K562 (cell line): ENCODE measurements around the gene NPAS1. TPM values are rescaled to one million over a fixed set of nuclear protein-coding genes. Genes with fewer than 3 reads are reported as not detected.

Experiments
- ARNT ChIP-seq, 2 experiments: fragments of 450-650 bp; IDR thresholded peaks; 2 replicates each; pipeline ENCODE4 v1.6.1; 2016; ENCODE audit warnings: mild to moderate bottlenecking in 1 of 2
- ASH1L ChIP-seq: fragments of 450-650 bp; IDR thresholded peaks from 2 replicates; pipeline ENCODE4 v1.6.1; 2018; ENCODE audit warnings: borderline replicate concordance, mild to moderate bottlenecking, low read depth; ENCODE audit not compliant: partially characterized antibody
- CREM ChIP-seq: IDR thresholded peaks from 2 replicates; pipeline ENCODE4 v1.6.1; 2014; ENCODE audit warnings: antibody characterized with exemption, low read depth
- E2F5 ChIP-seq: sonication (generic); formaldehyde crosslinking; IDR thresholded peaks from 2 replicates; pipeline ENCODE4 v1.8.0; 2022; ENCODE audit warnings: mild to moderate bottlenecking, missing genetic modification reagents
- MAFK ChIP-seq: IDR thresholded peaks from 2 replicates; pipeline ENCODE4 v1.6.1; 2011; ENCODE audit warnings: low read length, improper control_type of control experiment
- NFIC ChIP-seq: fragments of 450-650 bp; IDR thresholded peaks from 2 replicates; pipeline ENCODE4 v1.6.1; 2017; ENCODE audit warnings: mild to moderate bottlenecking, inconsistent platforms
- NFXL1 ChIP-seq: fragments of 450-650 bp; formaldehyde crosslinking; IDR thresholded peaks from 2 replicates; pipeline ENCODE4 v1.4.0; 2021; ENCODE audit warnings: mild to moderate bottlenecking
- RAD21 ChIP-seq, 2 experiments: fragments of 250-450 bp in 1 of 2; fragments of 450-650 bp in 1 of 2; sonication (Bioruptor Pico) in 1 of 2; formaldehyde crosslinking in 1 of 2; IDR thresholded peaks in 1 of 2; conservative IDR thresholded peaks in 1 of 2; 2 replicates each; pipeline versions ENCODE4 v1.4.0 to v1.8.0; 2020 to 2022; ENCODE audit warnings: mild to moderate bottlenecking in 2 of 2, moderate library complexity in 1 of 2
- RB1 ChIP-seq: fragments of 450-650 bp; IDR thresholded peaks from 2 replicates; pipeline ENCODE4 v1.6.1; 2017; ENCODE audit warnings: low read depth, mild to moderate bottlenecking
- RCOR1 ChIP-seq, 2 experiments: IDR thresholded peaks; 2 replicates each; pipeline ENCODE4 v1.6.1; 2012; ENCODE audit warnings: low read depth in 2 of 2, low read length in 2 of 2, borderline replicate concordance in 1 of 2, improper control_type of control experiment in 1 of 2
- SIN3B ChIP-seq: fragments of 450-650 bp; IDR thresholded peaks from 2 replicates; pipeline ENCODE4 v1.6.1; 2017; ENCODE audit warnings: low read depth, mild to moderate bottlenecking, moderate library complexity
- SMAD4 ChIP-seq: fragments of 250-450 bp; sonication (Bioruptor Pico); conservative IDR thresholded peaks from 2 replicates; pipeline ENCODE4 v1.8.0; 2021; ENCODE audit warnings: inconsistent platforms, mild to moderate bottlenecking, moderate library complexity
- SMARCA4 ChIP-seq: fragments of 450-650 bp; IDR thresholded peaks from 2 replicates; pipeline ENCODE4 v1.6.1; 2016
- SOX6 ChIP-seq: fragments of 450-650 bp; IDR thresholded peaks from 2 replicates; pipeline ENCODE4 v1.6.1; 2014; ENCODE audit warnings: mild to moderate bottlenecking
- SP1 ChIP-seq: sonication (generic); formaldehyde crosslinking; IDR thresholded peaks from 2 replicates; pipeline ENCODE4 v1.8.1; 2022; ENCODE audit warnings: mild to moderate bottlenecking, missing genetic modification reagents
- TARDBP ChIP-seq: fragments of 450-650 bp; IDR thresholded peaks from 2 replicates; pipeline ENCODE4 v1.6.1; 2016
- TEAD1 ChIP-seq, 2 experiments: fragments of 450-650 bp in 1 of 2; sonication (generic) in 1 of 2; formaldehyde crosslinking; IDR thresholded peaks; 2 replicates each; pipeline versions ENCODE4 v1.4.0 to v1.8.0; 2020 to 2022; ENCODE audit warnings: mild to moderate bottlenecking in 2 of 2, missing genetic modification reagents in 1 of 2
- TEAD4 ChIP-seq, 2 experiments: sonication (generic) in 1 of 2; formaldehyde crosslinking in 1 of 2; IDR thresholded peaks; 2 replicates each; pipeline versions ENCODE4 v1.6.1 to v1.8.0; 2012 to 2022; ENCODE audit warnings: borderline replicate concordance in 1 of 2, inconsistent platforms in 1 of 2, low read length in 1 of 2, mild to moderate bottlenecking in 1 of 2, missing genetic modification reagents in 1 of 2
- YY1 ChIP-seq, 3 experiments: IDR thresholded peaks; 2 replicates each; pipeline ENCODE4 v1.6.1; 2011; ENCODE audit warnings: low read length in 2 of 3, mild to moderate bottlenecking in 2 of 3, moderate library complexity in 2 of 3, borderline replicate concordance in 1 of 3, control low read depth in 1 of 3, low read depth in 1 of 3; ENCODE audit not compliant: insufficient read depth in 3 of 3, insufficient replicate concordance in 2 of 3, control insufficient read depth in 1 of 3, insufficient read length in 1 of 3; ENCODE audit errors: extremely low read depth in 1 of 3
- ZHX1 ChIP-seq: fragments of 150-350 bp; conservative IDR thresholded peaks from 2 replicates; pipeline ENCODE4 v1.6.1; 2014; ENCODE audit warnings: low read length
- ZNF699 ChIP-seq: fragments of 250-450 bp; sonication (Bioruptor Pico); IDR thresholded peaks from 2 replicates; pipeline ENCODE4 v1.8.0; 2021; ENCODE audit warnings: mild to moderate bottlenecking, moderate library complexity; ENCODE audit not compliant: insufficient replicate concordance
- polyA plus RNA-seq, 8 experiments: library from polyadenylated mRNA; depleted of rRNA in 4 of 8; stranded (reverse) in 5 of 8; unstranded in 3 of 8; fragments of >200 nt; fragmentation: Nextera tagmentation in 2 of 8; fragmentation: Illumina TruSeq in 1 of 8; extraction: Ambion mirVana in 2 of 8; extraction: Trizol in 1 of 8; gene quantifications; 2 replicates each; pipeline versions ENCODE4 v1.2.1 to v1.2.3, GENCODE V29; 2011 to 2014; ENCODE audit warnings: inconsistent platforms in 1 of 8, missing spikeins in 1 of 8
- total RNA-seq, 7 experiments: library from RNA; depleted of rRNA in 6 of 7; stranded (reverse); fragments of >200 nt in 6 of 7; fragmentation: Illumina TruSeq in 2 of 7; extraction: Trizol in 2 of 7; gene quantifications; 2 replicates each; pipeline versions ENCODE4 v1.2.1 to v1.2.3, GENCODE V29; 2011 to 2021; ENCODE audit warnings: low replicate concordance in 1 of 7
- TF ChIP-seq, protein P1 (sequence below): fragments of 250-450 bp; sonication (Bioruptor Pico); IDR thresholded peaks from 2 replicates; pipeline ENCODE4 v1.5.0; 2020; ENCODE audit warnings: mild to moderate bottlenecking

Gene NPAS1
- total and polyA plus RNA-seq, 9 of the 15 experiments (the other 6 are each of a cell fraction or from before 2014, with no cell fraction given), result 0.58 to 5.3 (median 2.0) TPM; not detected in 2

DNA sequence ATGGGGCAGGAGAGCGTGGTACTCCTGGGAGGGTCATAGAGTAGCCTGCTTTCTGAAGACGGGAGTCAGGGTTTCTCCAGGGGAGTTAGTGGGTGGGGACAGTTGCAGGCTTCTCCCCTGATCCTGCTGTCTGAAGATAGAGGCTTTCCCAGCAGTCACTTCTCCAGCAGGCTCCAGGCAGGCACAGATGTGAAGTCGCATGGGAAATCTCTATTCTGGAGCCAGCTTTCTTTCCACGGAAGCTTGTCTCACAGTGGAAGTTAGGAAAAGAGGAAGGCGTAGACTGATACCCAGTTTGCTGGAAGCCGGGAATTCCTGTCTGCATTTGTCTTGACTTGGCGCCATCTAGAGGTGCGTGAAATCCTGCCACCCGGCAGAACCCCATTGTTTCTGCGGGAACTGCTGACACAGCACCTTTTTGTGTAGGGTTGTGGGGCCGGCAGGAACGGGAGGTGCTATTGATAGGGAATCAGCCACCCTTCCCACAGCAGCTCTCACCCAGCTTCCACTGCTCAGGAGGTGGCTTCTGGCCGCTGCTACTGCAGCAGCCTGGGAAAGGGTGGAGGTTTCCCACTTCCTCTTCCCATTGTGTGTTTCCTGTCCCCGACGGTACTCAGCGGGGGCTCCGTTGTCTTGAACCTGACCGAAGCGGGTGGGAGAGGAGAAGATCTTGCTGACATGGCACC is 28.5 kb upstream of the NPAS1 start (continued):
- TF ChIP-seq E2F5 (CRISPR knock-in tag) (no peak), SMARCA4 (no peak), ZHX1 (0 out of 2 replicates have a peak, but pooled peaks have one; percentile 25), NFXL1 (CRISPR knock-in tag) (0 out of 2 replicates have a peak, but pooled peaks have one; percentile 5), ARNT (IDR thresholded peaks at IDR 0.05) (0 out of 4 replicates have a peak, but pooled peaks of 1 of the 2 experiments have one; percentile 47), RB1 (peak; percentile 55; the same call in 1 of the 2 replicates), SOX6 (peak; percentile 83), TEAD1 (CRISPR knock-in tag; IDR thresholded peaks at IDR 0.05) (0 out of 4 replicates have a peak, but pooled peaks of 1 of the 2 experiments have one; percentile 34), RAD21 (CRISPR knock-in tag; conservative IDR thresholded peaks at IDR 0.05 in 1 of 2, IDR thresholded peaks at IDR 0.05 in 1 of 2) (peak; percentile 86 to 95), SIN3B (peak; percentile 23; the same call in 1 of the 2 replicates), NFIC (0 out of 2 replicates have a peak, but pooled peaks have one; percentile 15), YY1 (IDR thresholded peaks at IDR 0.05; ENCODE audit: borderline replicate concordance in 1 of 3, control insufficient read depth in 1 of 3, extremely low read depth in 1 of 3, insufficient read depth in 3 of 3, insufficient read length in 1 of 3, insufficient replicate concordance in 2 of 3, low read depth in 1 of 3, low read length in 2 of 3) (peak in 1 of 3 experiments; percentile 33), SMAD4 (peak; percentile 69; the same call in 1 of the 2 replicates), SP1 (CRISPR knock-in tag) (peak; percentile 48; the same call in 1 of the 2 replicates), ZNF699 (CRISPR knock-in tag) (no peak), MAFK (peak; percentile 100), CREM (0 out of 2 replicates have a peak, but pooled peaks have one; percentile 23), RCOR1 (IDR thresholded peaks at IDR 0.05; ENCODE audit: borderline replicate concordance in 1 of 2, low read depth in 2 of 2, low read length in 2 of 2) (peak in 1 of 2 experiments; percentile 44; a peak in 1 of 4 replicates), ASH1L (no peak), TARDBP (0 out of 2 replicates have a peak, but pooled peaks have one; percentile 34), TEAD4 (IDR thresholded peaks at IDR 0.05; ENCODE audit: low read length) (peak; percentile 58; the same call in 1 of the 2 replicates), TEAD4 (CRISPR knock-in tag; IDR thresholded peaks at IDR 0.05; ENCODE audit: borderline replicate concordance) (no peak)
- TF ChIP-seq, protein P1, sequence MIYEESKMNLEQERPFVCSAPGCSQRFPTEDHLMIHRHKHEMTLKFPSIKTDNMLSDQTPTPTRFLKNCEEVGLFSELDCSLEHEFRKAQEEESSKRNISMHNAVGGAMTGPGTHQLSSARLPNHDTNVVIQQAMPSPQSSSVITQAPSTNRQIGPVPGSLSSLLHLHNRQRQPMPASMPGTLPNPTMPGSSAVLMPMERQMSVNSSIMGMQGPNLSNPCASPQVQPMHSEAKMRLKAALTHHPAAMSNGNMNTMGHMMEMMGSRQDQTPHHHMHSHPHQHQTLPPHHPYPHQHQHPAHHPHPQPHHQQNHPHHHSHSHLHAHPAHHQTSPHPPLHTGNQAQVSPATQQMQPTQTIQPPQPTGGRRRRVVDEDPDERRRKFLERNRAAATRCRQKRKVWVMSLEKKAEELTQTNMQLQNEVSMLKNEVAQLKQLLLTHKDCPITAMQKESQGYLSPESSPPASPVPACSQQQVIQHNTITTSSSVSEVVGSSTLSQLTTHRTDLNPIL (CRISPR knock-in tag), result no peak
